GM10266 (cell line): ENCODE data around the gene LRRC63.

Source experiments
- DNase-seq: peaks from one replicate; pipeline ENCODE4 v3.0.0; 2012; ENCODE audit errors: extremely low spot score
- TF ChIP-seq, protein P1 (sequence below): IDR thresholded peaks from 2 replicates; pipeline ENCODE4 v1.5.1; 2012; ENCODE audit warnings: mild to moderate bottlenecking, low read depth; ENCODE audit not compliant: control insufficient read depth, insufficient read depth; ENCODE audit errors: missing control alignments

LRRC63 gene

GRCh38 chr13:46176756-46177155 is 35.0 kb upstream of the LRRC63 start:
- TF ChIP-seq, protein P1, sequence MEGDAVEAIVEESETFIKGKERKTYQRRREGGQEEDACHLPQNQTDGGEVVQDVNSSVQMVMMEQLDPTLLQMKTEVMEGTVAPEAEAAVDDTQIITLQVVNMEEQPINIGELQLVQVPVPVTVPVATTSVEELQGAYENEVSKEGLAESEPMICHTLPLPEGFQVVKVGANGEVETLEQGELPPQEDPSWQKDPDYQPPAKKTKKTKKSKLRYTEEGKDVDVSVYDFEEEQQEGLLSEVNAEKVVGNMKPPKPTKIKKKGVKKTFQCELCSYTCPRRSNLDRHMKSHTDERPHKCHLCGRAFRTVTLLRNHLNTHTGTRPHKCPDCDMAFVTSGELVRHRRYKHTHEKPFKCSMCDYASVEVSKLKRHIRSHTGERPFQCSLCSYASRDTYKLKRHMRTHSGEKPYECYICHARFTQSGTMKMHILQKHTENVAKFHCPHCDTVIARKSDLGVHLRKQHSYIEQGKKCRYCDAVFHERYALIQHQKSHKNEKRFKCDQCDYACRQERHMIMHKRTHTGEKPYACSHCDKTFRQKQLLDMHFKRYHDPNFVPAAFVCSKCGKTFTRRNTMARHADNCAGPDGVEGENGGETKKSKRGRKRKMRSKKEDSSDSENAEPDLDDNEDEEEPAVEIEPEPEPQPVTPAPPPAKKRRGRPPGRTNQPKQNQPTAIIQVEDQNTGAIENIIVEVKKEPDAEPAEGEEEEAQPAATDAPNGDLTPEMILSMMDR: no peak
- DNase-seq: no peak

DNA sequence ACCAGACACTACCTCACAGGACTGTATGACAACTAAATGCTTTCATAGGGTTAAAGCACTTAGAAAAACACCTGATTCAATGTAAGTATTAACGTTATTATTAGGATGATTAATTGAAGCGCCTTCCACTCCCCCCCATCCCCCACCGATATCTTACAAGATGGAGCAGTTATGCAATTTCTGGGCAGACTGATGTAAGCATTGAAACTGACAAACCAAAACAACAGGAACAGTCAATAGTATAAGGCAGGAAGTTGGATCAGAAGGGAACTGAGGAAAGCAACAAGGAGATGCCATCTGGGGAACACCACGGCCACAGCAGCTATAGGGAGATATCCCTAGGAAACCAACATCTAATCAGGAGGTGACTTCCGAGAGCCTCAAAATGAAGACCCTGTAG is 33.6 kb upstream of the LRRC63 start:
- TF ChIP-seq, protein P1: no peak
- no peak for DNase-seq

DNA sequence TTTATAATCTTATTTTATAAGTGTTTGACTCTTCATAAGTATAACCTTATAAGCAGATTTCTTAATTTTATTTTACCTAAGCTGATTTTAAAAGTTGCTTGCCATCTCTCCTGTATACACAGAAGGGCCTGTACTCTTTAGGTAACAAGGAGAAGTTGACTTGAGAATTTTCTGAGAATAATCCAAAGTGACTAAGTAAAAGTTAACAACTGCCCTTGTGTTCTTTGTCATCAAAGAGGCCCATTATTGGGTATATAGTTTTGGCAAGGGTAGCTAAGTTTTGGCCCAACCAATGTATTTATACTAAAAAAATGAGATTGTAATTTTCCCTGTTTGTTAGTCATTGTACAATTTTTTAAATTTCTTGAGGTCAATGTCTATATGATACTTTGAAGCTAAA is 32.9 kb upstream of the LRRC63 start:
- TF ChIP-seq, protein P1: no peak
- no peak for DNase-seq

- DNase-seq: no peak
- TF ChIP-seq, protein P1: no peak
These were observed 32.2 kb upstream of the LRRC63 start for GRCh38 chr13:46179491-46179908.

GRCh38 chr13:46179969-46180763 is 31.6 kb upstream of the LRRC63 start:
- DNase-seq: no peak
- TF ChIP-seq, protein P1: no peak

GRCh38 chr13:46181377-46181839 is 30.3 kb upstream of the LRRC63 start:
- DNase-seq: no peak
- TF ChIP-seq, protein P1: no peak

DNA sequence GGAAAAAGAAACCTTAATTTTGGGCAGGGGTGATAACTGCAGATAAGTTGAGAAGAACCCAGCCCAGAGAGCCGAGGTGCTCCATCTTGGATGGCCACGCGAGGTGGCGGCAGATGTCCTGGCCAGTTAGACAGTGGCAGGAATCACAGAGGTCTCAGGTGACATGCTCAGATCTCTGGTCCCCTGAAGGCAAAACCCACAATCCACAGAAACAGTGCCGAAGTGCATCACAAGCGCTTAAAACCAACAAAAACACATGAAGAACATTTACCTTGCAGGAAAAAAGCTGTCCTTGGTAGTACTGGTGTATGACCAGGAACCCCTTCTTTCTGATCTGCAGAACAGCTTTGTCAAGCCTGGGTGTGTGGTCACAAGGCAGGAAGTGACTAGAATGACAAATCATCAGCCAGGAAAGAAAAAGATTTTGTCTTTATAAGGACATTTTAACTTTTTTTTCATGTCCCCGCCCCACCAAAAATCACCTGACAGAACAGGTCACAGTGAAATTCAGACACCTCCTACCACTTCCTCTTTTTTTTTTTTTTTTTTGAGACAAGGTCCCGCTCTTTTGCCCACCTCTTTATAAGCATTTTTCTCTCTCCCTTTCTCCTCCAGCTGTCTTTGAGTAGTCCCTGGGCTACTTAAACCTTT is 29.8 kb upstream of the LRRC63 start, which contains the start of gene LCP1:
TSS of gene LCP1 (minus strand) at position 338 of the 651 bp plus-strand sequence. CDS start 22,515 bp downstream, outside the sequence.
- TF ChIP-seq, protein P1: no peak
- DNase-seq: peak; percentile 68
